ENCODE data around the gene TRNAU1AP. TPM values are rescaled to one million over a fixed set of nuclear protein-coding genes. Genes with fewer than 3 reads are reported as not detected.
"Not testable (repeated sequence)": the region's sequence is repeated elsewhere in the genome, so short reads cannot be mapped to it uniquely, and the experiment has no call there.

TRNAU1AP gene
- 10 to 100 TPM; 22.8 to 23.8 (median 23.3) TPM for polyA plus RNA-seq (ENCODE audit: insufficient read length in 4 of 4)

DNA sequence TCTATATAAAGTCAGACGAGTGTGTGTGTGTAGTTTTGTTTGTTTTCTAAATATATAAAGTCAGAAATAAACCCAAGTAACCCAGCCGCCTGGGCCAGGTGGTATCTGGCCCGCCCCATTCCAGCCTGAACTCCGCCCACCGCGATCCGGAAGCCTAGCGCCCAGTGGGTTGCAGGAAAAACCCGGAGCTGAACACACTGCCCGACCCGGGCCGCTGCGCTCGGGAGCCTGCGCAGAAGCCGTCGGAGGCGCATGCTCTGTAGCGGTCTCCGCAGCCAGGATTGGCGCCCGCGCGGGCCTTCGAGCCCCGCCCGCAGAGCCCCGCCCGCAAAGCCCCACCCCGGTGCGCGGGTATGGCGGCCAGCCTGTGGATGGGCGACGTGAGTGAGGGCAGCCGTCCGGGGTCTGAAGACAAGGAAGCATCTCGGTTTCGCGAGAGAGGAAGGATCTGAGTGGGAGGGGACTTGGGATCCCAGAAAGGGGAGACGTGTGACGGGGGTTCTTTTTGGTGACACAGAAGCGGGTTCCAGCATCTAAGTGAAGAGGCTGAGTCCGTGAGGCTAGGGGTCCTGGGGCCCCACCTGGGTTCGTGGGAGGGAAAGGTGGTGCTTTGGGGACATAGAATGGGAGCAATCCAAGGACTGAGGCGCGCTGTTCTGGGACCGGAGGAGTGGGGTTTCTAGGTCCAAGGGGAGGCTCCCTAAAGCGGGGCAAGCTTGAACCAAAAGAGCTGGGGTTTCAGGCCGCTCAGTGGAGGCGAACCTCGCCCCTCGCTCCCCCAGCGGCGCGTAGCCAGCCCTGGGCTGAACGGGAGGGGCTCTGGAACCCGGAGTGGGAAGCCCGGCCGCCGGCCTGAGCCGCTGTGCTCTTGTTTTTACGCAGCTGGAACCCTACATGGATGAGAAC, at the start of gene TRNAU1AP:
TRNAU1AP (plus strand) TSS at position 328 of the 906 bp plus-strand sequence; CDS start at position 354, 26 bp downstream.
- peak; percentile 91 to 95 (median 94) for DNase-seq (ENCODE audit: low read depth in 4 of 4, low spot score in 3 of 4)

DNA sequence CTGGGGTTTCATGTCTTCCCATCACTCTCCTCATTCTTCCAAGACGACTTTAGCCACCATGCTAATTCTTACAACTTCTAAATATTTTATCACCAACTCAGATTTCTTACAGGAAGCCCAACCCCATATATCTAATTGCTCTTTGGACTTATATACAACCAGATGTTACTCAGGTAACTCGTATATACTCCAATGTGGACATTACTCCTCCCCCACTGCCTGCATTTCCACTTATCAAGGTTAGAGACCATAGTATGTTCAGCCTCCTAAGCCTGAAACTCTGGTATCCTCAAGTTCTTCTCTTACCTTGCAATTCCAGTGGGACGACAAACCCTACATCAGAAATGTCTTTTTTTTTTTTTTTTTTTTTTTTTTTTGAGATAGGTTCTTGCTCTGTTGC, 49.8 kb upstream of the TRNAU1AP start:
- no peak for DNase-seq (ENCODE audit: low read depth in 4 of 4, low spot score in 3 of 4)

DNA sequence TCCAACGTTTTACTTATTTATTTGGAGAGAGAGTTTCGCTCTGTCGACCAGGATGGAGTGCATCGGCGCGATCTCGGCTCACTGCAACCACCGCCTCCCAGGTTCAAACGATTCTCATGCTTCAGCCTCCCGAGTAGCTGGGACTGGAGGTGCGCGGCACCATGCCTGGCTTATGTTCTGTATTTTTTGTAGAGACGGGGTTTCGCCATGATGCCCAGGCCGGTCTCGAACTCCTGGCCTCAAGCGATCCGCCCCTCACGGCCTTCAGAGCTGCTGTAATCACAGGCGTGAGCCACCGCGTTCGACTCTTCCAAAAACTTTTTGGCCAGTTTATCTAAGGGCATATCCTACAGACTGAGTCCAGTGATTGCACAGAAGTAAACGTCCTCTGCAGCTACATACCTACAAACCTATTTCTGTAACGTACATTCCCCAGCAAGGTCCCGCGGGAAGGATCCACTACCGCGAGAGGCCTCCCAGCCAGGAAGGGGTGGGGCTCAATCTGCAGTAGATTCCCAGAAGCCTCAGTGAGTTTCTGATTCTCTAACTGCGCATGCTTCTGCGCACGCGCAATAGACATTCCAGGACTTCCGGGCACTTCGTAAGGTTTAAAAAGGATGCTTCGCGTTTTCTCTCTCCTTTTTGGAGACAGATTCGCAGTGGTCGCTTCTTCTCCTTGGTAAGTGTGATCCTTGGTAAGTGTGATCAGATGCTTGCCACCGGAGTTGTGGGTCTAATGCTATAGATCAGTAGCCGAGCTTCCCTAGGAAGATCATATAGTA, 47.3 kb upstream of the TRNAU1AP start, which contains the start of gene RCC1:
RCC1 (plus strand) TSS at position 638 of the 782 bp plus-strand sequence. CDS start 23,824 bp downstream, outside the sequence.
- peak; percentile 94 to 99 (median 98) for DNase-seq (ENCODE audit: low read depth in 4 of 4, low spot score in 3 of 4)

DNA sequence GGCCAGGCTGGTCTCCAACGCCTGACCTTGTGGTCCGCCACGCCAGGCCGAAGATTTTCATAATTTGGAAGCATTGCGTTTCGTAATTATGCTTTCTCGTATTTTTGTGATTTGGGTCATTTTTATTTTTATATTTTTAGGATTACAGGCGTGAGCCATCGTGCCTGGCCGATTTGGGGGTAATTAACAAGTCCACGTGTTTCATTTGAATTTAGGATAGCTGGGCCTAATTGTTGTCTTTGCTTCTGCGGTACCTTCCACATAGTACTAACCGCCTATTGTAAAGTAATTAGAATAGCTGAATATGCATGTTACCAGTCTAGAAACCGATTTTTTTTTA, 46.0 kb upstream of the TRNAU1AP start:
- DNase-seq (ENCODE audit: low read depth in 4 of 4, low spot score in 3 of 4), result no peak

DNA sequence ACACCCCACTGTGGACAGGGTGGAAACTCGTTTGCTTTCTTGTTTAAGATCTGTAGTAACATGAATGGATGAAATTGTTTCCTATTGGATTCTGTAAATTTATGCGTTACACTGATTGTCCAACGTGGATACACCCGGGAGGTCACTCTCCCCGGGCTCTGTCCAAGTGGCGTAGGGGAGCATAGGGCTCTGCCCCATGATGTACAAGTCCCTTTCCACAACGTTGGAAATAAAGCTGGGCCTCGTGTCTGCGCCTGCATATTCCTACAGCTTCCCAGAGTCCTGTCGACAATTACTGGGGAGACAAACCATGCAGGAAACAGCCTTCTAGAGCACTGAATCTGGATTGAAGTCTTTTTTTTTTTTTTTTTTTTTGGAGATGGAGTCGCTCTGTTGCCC, 45.6 kb upstream of the TRNAU1AP start:
- DNase-seq (ENCODE audit: low read depth in 4 of 4, low spot score in 3 of 4), result no peak

DNA sequence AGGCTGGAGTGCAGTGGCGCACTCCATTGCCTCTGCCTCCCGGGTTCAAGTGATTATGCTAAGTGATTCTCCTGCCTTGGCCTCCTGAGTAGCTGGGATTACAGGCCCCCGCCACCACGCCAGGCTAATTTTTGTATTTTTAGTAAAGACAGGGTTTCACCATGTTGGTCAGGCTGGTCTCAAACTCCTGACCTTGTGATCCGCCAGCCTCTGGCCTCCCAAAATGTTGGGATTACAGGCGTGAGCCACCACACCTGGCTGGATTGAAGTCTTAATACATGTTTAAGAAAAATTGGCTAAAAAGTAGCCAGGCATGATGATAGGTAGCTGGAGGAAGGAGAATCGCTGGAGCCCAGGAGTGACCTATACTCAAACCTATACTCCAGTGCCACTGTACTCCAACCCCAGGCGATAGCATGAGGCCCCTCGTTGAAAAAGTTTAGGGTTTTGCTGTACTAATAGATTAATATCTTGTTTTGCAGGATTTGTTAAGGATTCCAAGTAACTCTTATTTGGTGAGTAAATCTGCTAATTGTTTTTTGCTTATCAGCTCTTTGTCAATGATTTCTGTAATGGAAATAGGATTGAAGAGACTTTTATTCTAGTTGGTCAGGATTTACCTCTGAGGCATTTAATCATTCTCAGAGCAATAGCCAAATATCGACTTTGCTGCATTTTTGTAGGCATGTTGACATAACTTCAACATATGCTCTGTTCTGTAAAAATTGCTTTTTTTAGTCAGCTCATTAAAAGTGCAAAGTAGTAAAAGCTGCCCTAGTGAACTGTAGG, 45.0 kb upstream of the TRNAU1AP start:
- DNase-seq (ENCODE audit: low read depth in 4 of 4, low spot score in 3 of 4), result no peak

DNA sequence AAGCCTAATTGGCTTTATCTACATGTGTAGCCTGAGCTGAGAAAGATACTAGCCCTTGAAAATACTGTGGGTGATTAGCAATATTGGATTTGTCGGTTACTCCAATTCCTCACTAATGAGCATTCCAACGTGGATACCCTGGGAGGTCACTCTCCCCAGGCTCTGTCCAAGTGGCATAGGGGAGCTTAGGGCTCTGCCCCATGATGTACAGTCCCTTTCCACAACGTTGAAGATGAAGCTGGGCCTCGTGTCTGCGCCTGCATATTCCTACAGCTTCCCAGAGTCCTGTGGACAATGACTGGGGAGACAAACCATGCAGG, 44.5 kb upstream of the TRNAU1AP start:
- no peak for DNase-seq (ENCODE audit: low read depth in 4 of 4, low spot score in 3 of 4)

DNA sequence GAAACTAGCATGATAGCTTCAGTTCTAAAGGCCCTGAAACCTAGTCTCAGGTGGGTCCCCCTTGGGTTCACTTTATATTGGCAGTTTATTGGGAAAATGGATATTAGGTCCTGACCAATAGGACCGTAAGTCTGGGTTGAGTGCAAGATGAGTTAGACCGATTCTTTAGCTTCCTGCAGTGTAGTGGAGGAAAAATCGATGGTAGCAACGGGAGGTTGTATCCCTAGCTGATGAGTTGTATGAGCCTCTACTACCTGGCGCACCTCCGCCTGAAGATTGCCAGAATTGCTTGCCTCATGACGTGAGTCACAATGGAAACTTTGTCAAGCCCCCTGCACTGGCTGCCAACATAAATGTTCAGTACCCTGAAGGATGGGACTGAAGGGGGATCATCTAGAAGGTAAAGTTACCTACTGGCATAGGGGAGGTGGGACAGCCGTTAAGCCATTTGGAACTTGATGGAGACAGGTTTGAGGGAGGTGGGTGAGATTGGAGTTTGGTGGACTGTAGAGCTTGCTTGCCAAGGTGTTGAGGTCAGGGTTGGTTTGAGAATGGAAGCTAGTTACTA, 43.1 kb upstream of the TRNAU1AP start:
- DNase-seq (ENCODE audit: low read depth in 4 of 4, low spot score in 3 of 4), result no peak

DNA sequence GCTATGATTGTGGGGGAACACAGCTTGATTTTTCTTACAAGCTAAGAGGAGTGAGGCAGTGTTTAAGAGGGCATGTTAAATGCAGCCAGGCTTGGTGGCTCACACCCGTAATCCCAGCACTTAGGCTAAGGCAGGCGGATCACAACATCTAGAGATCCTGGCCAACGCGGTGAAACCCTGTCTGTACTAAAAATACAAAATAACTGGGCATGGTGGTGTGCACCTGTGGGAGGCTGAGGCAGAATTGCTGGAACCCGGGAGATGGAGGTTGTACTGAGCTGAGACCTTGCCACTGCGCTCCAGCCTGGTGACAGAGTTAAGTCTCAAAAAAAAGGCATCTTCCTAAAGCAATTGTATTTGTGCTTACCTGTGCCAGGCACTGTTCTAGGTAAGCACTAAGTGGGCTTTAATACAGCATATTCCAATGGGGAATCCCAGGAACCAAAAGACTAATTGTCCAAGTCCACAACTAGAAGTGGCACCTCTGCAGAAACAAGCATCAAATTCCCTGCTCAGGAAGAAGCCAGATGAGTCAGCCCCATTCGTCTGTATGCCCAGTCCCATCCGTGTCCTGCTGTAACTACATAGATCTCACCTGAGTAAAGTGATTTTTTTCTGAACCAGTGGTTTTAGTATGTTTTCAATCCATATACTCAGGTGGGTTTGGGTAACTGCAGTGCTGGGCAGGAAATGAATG, 42.5 kb upstream of the TRNAU1AP start:
- no peak for DNase-seq (ENCODE audit: low read depth in 4 of 4, low spot score in 3 of 4)

DNA sequence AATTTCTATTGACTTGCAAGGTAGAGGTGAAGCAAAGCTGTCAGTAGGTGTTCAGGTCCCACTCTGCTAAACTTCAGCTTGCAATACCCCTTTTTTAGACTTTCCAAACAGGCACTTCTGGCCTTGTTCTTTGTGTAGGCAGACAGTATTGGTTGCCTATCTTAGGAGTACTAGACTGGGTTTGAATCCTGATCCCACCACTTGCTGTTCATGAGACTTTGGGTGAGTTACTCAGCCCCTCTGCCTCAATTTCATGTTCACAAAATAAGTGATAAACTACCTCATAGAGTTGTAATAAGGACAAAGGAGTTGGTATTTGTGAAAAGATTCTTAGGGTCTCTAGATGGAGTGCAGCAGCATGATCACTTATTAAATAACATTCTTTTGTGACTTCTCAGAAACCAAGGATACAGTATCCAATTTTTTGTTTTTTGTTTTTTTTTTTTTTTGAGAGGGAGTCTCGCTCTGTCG, 41.9 kb upstream of the TRNAU1AP start:
- no peak for DNase-seq (ENCODE audit: low read depth in 4 of 4, low spot score in 3 of 4)

DNA sequence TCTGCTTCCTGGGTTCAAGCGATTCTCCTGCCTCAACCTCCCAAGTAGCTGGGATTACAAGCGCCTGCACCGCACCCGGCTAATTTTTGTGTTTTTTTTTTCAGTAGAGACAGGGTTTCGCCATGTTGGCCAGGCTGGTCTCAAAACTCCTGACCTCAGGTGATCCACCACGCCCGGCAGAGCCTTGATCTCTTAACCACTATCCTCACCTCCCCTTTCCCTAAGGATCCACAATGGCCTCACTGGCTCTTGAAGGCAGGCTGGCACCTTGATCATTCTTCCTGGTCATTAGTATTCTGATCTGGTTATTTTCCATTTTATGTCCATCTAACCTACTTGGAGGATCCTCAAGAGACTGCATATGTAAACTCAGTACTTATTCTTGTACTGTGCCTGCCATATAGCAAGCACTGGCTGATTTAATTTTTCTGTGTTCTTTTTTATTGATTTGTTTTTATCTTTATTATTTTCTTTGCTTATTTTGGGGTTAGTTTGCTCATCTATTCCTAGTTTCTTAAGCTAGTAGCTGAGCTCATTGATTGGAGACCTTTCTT, 40.8 kb upstream of the TRNAU1AP start:
- DNase-seq (ENCODE audit: low read depth in 4 of 4, low spot score in 3 of 4), result no peak

DNA sequence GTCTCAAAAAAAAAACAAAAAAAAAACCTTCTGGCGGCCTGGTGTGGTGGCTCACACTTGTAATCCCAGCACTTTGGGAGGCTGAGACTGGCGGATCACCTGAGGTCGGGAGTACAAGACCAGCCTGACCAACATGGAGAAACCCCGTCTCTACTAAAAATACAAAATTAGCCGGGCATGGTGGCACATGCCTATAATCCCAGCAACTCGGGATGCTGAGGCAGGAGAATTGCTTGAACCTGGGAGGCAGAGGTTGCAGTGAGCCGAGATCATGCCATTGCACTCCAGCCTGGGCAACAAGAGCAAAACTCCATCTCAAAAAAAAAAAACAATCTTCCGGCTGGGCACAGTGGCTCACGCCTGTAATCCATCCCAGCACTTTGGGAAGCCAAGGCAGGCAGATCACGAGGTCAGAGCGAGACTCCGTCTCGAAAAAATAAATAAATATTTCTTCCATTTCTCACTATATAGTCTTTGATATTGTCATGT, 38.4 kb upstream of the TRNAU1AP start:
- DNase-seq (ENCODE audit: low read depth in 4 of 4, low spot score in 3 of 4), result not testable (repeated sequence)

DNA sequence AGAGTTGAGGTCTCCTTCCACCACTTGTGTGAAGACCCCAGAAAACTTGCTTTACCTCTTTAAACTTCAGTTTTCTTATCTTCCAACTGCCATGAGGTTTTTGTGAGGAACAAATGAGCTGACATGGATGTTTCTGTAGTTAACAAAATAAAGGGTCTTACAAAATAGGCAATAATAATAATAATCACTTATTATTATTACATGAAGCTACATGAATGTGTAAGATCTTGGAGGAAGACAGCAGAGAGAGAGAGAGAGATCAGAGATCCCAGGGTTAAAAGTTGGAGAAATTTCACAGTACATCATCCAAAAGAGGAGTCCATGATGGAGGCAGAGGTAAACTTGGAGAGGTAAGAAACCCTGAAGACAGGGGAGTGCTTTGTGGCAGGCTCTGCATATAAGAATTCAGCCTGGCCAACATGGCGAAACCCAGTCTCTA, 36.3 kb upstream of the TRNAU1AP start:
- DNase-seq (ENCODE audit: low read depth in 4 of 4, low spot score in 3 of 4), result no peak

DNA sequence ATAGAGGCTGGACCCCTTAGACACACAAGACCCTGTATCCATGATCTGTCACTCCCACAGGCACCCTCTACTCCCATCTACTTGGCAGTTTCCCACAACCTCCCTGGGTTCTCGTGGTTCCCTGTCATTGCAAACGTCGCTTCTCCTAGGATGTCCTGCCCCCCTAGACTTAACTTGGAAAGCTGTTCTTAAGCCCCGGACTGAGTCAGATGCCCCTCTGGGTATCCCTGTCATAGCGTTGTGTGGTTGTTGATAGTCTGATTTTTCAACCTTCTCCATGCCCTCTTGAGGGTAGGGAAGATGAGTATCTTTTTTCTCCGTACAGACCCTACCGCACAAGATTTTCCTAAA, 35.3 kb upstream of the TRNAU1AP start:
- DNase-seq (ENCODE audit: low read depth in 4 of 4, low spot score in 3 of 4), result no peak

DNA sequence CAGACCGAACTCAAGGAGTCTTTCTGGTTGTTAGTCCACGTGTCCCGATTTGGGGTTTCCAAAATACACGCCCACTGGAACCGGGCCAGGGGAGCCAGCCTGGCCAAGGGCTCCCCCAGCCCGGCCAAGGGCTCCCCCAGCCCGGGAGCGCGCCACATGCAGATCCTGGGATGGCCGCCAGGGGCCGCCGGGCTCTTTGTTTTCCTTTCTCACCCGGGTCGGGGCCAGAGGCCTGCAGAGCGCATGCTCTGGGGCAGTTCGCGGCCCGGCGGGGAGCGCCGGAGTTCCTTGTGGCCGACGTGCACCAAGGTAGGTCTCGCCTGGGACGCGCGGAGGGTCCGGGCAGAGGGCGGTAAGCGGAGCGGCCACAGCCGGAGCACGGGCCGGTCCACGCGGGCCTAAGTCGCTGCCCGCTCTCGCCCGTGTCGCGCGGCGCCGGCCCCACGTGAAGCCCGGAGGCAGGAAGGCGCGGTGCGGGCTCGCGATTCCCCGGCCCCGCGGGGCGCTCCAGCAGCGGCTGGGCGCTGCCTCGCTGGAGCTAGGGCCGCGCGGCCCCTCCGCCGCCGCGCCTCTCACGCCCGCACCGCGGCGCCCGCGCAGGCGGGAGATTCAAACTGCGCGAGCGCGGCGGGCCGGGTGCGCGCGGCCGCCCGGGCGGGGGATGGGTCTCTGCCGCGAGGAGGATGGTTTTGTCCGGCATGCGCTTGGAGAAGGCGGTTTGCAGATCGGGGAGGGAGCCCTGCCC, 34.7 kb upstream of the TRNAU1AP start:
- peak; percentile 74 to 85 (median 79) for DNase-seq (ENCODE audit: low read depth in 4 of 4, low spot score in 3 of 4)

DNA sequence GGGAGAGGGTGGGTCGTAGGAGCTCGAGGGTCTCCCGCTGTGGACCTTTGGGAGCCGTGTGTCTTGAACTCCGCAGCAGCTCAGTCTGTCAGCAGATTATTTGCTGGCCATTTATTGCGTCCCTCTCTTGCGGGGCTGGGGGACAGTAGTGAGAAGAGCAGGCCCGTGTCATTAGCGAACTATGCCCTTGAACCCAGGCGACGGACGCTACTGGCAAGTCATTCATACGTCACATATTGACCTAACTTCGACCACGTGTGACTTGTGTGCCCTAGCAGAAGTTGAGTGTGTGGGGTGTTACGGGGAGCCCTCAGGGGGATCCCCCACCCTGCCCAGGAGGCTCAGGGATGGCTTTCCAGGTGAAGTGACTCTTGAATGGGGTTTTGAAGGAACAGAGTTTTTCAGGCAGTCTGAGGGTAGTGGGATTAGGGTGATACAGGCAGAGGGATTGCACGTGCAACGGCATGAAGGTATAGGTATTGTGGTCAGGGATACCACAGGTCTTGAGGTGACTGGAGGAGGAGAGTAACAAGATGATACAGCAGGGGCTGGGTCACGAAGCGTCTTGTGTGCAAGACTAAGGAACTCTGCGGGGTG, 34.0 kb upstream of the TRNAU1AP start:
- DNase-seq (ENCODE audit: low read depth in 4 of 4, low spot score in 3 of 4), result no peak

DNA sequence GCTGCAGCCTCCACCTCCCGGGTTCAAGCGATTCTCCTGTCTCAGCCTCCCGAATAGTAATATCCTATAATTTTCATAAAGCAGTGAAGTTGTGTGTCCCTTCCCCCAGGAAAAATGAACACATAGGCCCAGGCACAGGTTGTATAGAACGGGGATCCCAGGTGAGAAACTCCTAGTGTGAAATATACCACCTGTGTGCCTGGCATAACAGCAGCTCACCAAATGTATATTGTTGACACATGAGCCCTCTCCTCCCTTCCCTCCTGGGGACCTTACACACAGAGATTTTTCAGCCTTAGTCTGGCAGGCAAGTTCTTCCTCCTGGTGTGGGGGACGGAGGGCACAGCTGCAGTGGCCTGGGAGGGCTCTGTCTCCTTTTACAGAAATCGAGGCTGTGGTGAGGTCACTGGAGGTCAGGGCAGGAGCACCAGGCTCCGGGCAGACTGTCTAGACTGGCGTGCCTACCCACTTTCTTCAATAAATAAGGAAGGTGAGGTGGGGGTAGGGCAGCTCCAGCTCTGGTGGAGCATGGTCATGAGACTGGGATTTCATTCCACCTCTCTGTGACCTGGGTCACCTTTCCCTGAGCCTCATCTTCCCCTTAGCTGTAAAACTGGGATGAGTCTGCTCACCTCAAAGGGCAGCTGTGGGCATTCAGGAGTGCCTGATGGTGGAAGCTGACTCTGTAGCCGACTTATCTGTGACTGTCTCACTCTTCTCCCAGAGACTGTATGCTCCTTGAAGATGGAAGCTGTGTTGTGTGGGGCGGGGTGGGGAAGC, 32.7 kb upstream of the TRNAU1AP start:
- no peak for DNase-seq (ENCODE audit: low read depth in 4 of 4, low spot score in 3 of 4)

All from right renal pelvis (tissue), 4 donors.